ENCODE measurements around the gene PDXDC1.
"Not testable (repeated sequence)": the region's sequence is repeated elsewhere in the genome, so short reads cannot be mapped to it uniquely, and the experiment has no call there.

The PDXDC1 gene

DNA sequence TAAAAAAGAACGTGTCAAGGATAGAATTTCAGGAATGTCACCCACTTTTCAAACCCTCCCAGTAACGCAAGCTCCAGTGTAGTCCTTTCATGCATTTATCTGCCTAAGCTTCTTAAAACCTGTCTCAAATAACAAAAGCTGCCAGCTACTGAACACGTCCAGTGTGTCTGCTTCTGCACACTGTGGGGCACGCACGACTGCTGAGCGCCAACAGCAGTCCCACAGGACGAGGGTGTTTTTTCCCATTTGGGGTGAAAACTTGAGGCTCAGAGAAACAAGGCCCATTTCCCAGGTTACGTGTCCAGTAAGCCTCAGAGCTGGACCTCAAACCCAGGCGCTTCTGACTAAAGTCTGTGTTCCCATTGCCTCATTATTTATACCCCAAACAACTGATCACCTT, 63.9 kb downstream of the PDXDC1 start:
- DNase-seq = no peak

DNA sequence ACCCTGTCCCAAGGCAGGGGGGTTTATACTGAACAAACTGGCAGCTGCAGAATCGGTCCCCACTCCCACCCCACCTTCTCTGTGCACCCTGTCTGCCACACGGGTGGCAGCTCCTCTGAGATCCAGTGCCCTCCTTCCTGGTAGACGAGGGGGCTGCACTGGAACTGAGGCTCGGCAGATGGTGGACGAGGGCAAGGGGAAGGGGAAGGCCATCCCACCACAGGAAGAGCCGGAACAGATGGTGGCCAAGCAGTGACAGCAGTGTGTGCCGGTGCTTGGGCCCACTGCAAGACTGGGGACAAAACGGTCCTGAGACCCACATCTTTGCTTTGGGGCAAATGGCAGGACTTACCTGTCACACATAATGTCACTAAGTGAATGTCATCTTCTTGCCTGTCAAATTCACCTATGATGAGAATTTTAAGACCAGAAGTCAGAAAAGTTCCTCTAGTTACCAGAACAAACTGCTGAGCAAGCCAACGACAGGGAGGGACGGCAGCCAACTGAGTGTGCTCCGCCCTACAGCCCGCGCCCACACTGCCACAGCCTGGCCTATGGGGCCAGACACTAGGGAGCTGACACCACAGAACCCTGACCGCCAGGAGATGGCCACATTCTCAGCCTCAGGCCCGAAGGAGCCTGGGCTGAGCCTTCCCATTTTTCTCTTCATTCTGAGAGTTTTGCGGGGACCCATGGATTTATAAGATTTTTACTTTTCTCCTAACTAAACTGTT, 66.6 kb downstream of the PDXDC1 start:
- DNase-seq = peak; percentile 43 to 61

- DNase-seq = no peak
These were observed 68.5 kb downstream of the PDXDC1 start for GRCh38 chr16:15043344-15043743.

- no peak for DNase-seq
These were observed 69.5 kb downstream of the PDXDC1 start for GRCh38 chr16:15044286-15044685.

- not testable (repeated sequence) for DNase-seq
These were observed 70.4 kb downstream of the PDXDC1 start for GRCh38 chr16:15045270-15045669.

DNA sequence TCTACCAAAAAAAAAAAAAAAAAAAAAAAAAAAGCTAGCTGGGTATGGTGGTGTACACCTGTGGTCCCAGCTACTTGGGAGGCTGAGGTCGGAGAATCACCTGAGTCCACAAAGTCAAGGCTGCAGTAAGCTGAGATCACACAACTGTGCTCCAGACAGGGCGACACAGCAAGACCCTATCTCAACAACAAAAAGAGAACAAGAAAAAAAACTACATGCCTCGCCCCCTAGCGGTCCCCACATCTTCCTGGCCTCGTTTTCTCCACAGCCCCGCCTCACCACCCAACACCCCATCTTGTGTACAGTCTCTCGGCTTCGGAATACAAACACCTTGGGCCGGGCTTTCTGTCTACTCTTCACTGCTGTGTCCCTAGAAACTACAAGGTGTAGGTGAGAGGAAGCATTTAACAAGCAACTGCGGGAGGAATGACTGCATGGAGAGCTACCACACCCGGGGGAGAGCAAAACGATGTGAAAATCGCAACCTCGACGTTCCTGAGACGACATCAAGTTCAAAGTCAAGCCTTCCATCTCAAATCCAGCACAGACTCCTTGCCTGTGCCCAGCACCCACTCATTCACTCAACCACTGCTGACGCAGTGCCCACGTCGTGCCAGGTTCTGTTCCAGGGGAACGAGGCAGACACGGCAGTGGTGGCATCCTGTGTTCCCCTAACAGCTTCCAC, 72.0 kb downstream of the PDXDC1 start:
- DNase-seq = no peak

- no peak for DNase-seq
These were observed 74.9 kb downstream of the PDXDC1 start for GRCh38 chr16:15049581-15050180.

GRCh38 chr16:15050440-15050839, 75.6 kb downstream of the PDXDC1 start:
- DNase-seq = not testable (repeated sequence)

DNA sequence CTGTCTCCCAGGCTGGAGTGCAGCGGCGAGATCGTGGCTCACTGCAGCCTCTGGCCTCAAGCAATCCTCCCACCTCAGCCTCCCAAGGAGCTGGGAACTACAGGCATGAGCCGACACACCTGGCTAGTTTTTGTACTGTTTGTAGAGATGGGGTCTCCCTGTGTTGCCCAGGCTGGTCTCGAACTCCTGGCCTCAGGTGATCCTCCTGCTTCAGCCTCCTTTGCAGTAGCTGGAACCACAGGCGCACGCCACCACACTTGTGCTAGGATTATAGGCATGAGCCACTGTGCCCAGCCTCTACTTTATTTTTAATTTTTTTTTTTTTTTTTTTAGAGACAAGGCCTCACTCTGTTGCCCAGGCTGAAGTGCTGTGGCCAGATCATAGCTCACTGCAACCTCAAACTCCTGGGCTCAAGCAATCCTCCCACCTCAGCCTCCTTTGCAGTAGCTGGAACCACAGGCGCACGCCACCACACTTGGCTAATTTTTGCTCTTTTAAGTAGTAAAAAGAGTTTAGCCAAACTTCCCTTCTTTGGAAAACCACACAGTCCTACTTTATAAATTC, 76.6 kb downstream of the PDXDC1 start:
- DNase-seq = no peak

- DNase-seq = no peak
These were observed 78.1 kb downstream of the PDXDC1 start for GRCh38 chr16:15052747-15053476.

GRCh38 chr16:15053904-15054303, 79.1 kb downstream of the PDXDC1 start:
- DNase-seq = no peak

DNA sequence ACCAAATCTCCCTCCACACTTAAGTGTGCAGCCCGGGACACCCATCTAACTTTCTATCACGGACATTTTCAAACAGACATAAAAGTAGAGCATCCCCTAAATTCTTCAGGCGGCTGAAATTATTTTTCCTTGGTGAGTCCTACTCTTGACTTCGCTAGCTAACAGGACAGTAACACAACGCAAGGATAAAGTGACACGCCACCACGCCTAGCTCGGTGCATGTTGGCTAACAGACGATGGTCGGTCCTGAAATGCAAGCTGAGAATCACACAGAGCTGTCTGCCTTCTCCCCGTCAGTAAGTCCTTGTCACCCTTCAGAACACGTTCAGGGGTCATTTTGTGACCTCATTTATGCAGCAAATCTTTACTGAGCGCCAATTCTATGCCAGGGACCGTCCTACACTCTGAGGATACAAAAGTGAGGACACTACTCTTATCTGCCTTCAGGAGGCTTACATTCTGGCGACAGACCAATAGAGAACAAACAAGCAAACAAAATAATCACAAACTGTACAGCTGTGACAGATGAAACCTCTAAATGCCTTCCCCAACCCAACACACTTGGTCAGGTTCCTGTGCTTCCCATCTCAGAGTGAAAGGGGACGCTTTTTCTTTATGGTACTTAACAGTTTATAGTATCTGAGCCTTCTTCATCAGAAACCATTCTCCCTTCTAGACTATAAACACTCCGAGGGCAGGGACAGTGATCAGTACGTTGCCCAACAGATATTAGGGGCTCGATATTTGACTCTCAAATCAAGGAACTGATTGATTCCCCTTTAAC, 79.7 kb downstream of the PDXDC1 start:
- DNase-seq = no peak

GRCh38 chr16:15055141-15056053, 80.6 kb downstream of the PDXDC1 start:
- DNase-seq = no peak

GRCh38 chr16:15057681-15058417, 83.0 kb downstream of the PDXDC1 start:
- no peak for DNase-seq

DNA sequence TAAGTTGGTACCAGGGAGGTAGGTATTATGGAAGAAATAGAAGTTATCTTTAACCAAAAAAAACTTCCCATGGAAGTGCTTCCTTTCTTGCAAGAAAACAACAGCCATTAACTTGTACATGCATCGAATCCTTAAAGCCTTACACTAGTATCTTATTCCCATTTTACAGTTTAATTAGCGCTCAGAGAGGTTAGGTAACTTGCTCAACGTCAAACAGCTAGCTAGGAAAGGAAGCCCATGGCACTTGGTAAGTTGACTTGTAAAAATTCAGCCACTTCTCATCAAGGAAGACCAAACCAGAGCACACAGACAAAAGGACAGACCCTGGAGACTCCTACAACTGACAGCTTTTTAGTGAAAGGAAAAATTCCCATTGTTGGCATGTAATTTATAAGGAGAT, 84.5 kb downstream of the PDXDC1 start:
- no peak for DNase-seq

DNA sequence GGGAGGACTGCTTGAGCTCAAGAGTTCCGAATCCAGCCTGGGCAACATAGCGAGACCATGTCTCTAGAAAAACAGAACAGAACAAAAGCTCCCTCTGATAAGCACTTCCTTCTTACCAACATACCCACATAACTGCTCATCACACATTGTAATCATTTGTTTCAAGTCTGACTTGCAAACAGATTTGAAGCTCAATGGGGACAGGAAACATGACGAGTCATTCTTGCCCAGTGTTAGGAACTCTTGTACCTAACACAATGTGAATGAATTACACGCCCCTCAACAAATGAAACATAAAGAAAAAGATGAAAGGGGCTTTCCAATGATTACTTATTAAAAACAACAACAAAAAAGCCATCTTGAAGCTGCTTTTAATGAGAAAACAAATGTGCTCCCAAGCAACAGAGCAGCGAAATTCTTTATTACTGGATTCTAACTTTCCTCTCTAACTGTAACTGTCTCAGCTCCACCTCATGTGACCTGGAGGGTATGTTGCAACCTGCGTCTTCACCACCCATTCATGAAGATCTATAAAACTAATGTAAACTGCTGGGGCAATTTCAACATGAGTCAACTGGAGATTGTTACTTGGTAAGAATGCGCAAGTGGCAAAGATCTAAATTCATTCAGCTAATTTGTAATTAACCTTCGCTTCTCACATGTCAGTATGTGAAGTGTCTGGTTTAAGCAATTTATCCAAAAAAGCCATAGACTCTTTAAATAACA, 87.4 kb downstream of the PDXDC1 start:
- DNase-seq = not testable (repeated sequence)

- DNase-seq = not testable (repeated sequence)
These were observed 91.1 kb downstream of the PDXDC1 start for GRCh38 chr16:15065961-15066360.

DNA sequence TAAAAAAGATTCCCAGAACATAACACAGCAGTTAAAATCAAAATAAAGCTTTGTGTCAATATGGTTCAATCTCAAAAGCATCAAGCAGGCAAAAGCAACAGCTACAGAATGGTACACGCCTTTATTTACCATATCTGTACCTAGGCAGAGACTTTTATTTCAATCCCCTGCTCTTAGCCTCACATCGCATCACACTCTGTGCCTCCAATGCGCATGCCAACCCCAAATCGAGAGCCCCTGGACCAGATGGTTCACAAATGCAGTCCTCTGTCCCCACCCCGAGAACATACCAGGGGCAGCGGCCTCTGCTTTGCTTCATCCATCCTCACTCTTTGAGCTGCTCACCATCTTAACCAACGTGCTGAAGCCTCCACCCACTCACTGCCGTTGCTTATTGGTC, 91.9 kb downstream of the PDXDC1 start:
- not testable (repeated sequence) for DNase-seq

- not testable (repeated sequence) for DNase-seq
These were observed 96.2 kb downstream of the PDXDC1 start for GRCh38 chr16:15071013-15071412.

All from hippocampal formation (tissue), 2 donors.